ENCODE results near the gene MTMR12. TPM values are rescaled to one million over a fixed set of nuclear protein-coding genes. Genes with fewer than 3 reads are reported as not detected.
A peak's percentile ranks its signal among the peaks of the same experiment; 100 is the strongest.
"Not testable (repeated sequence)": the region's sequence is repeated elsewhere in the genome, so short reads cannot be mapped to it uniquely, and the experiment has no call there.

MTMR12 gene
- total and polyA plus RNA-seq, 12 donors, result 5.4 to 27.2 (median 19.2) TPM

DNA sequence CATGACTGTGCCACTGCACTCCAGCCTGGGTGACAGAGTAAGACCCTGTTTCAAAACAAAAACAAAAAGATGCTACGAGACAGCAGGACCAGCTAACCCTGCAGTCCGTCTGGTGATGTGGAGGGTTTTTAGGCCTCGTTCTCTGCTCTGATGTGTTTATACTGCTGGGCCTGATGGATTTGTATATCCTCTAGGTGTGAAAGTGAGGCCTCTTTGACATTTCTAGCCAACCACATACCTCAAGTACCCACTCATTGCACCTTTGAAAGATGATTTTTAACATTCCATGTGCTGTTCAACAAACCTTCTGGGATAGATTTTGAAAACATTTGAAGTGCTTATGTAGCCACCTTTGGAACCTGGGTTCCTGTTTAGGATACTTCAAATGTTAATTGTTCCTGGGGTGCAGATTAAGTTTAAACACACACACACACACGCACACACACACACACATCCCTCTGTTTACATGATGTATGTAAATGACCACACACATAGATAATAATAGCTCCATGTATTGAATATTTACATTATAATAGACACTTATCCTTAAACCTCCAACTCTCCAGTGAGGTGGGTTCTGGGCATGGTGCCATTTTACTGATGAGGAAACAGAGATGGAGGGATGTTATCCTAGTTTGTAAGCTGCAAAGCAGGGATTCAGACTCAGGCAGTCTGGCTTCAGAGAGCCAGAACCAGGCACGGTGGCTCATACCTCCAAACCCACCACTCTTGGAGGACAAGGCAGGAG is 89.8 kb downstream of the MTMR12 start:
- no peak for TF ChIP-seq CTCF (IDR thresholded peaks at IDR 0.05)
- no peak for DNase-seq
- H3K4me3 ChIP-seq, result no peak overlapping the region
- 88 to 96% methylated on average over 5 of the region's 5 CpGs for WGBS, 2 donors
- peaks cover 0 to 26% (median 8%) of the 10 kb centered on the region in 9 donors for H3K4me1 ChIP-seq
- intact Hi-C loops (cut with DNase I), result no loop called here
- peak overlapping the region in 2 of 10 donors; percentile 10 to 68 for H3K27ac ChIP-seq
- H3K36me3 ChIP-seq, result peaks cover 0 to 16% (median 0%) of the 10 kb centered on the region in 9 donors
- H3K9me3 ChIP-seq, result no peaks in the 10 kb centered on the region
- no peak for ATAC-seq
- no peaks in the 10 kb centered on the region for H3K27me3 ChIP-seq

- Histone ChIP-seq H3K36me3 (no peaks in the 10 kb centered on the region), H3K4me3 (no peak overlapping the region), H3K9me3 (peaks cover 0 to 3% (median 0%) of the 10 kb centered on the region in 11 donors), H3K4me1 (peaks cover 0 to 14% (median 7%) of the 10 kb centered on the region in 9 donors), H3K27me3 (no peaks in the 10 kb centered on the region), H3K27ac (peak overlapping the region in 7 of 10 donors; percentile 21 to 69 (median 31))
- TF ChIP-seq CTCF (IDR thresholded peaks at IDR 0.05), result no peak
- intact Hi-C loops (cut with DNase I), result loop anchor here in 1 of 10 donors (5.0 kb wide), 1 partner anchor 46 kb away; the partner anchor contains the start of gene GOLPH3
- 54 to 58% methylated on average over 12 of the region's 12 CpGs for WGBS, 2 donors
- ATAC-seq (peak in 7 of 8 donors; percentile 45 to 84 (median 53)), DNase-seq (peak in 1 of 2 donors; percentile 53)
Measured at GRCh38 chr5:32217886-32218396, 94.8 kb downstream of the MTMR12 start.

GRCh38 chr5:32214344-32214743 is 98.4 kb downstream of the MTMR12 start:
- H3K27me3 ChIP-seq; H3K36me3 ChIP-seq; H3K27ac ChIP-seq; intact Hi-C loops (cut with DNase I); ATAC-seq; DNase-seq; H3K9me3 ChIP-seq; H3K4me3 ChIP-seq: not testable (repeated sequence)
- WGBS, 2 donors, result 94 to 95% methylated on average over 1 of the region's 1 CpG
- peaks cover 0 to 37% (median 7%) of the 10 kb centered on the region in 9 donors for H3K4me1 ChIP-seq

DNA sequence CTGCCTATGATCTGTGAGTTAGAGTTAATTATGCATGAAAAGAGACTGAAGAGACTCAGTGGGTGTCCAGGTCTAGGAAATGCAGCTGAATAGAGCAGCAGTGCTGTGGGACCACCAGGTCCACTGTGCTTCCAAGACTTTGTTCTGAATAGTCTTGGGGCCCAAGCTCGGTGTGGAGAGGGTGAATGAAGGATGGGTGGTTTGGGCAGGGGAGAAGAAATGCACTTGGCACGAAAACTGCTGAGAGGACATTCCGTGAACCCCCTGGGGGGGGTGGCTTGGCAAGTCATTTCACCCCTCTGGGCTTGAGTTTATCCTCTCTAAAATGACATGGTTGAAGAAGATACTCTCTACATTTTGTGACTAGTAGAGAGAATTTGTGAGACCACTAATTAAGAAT is 102.6 kb downstream of the MTMR12 start:
- intact Hi-C loops (cut with DNase I), result no loop called here
- TF ChIP-seq CTCF (IDR thresholded peaks at IDR 0.05), result no peak
- no peak for ATAC-seq

DNA sequence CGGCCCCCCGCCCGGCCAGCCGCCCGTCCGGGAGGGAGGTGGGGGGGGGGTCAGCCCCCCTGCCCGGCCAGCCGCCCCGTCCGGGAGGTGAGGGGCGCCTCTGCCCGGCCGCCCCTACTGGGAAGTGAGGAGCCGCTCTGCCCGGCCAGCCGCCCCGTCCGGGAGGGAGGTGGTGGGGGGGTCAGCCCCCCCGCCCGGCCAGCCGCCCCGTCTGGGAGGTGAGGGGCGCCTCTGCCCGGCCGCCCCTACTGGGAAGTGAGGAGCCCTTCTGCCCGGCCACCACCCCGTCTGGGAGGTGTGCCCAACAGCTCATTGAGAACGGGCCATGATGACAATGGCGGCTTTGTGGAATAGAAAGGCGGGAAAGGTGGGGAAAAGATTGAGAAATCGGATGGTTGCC is 103.9 kb downstream of the MTMR12 start:
- intact Hi-C loops (cut with DNase I); H3K27ac ChIP-seq; H3K9me3 ChIP-seq; DNase-seq; ATAC-seq; H3K27me3 ChIP-seq; H3K36me3 ChIP-seq; H3K4me3 ChIP-seq: not testable (repeated sequence)
- WGBS, 2 donors, result 94 to 95% methylated on average over 11 to 14 of the region's 31 CpGs
- H3K4me1 ChIP-seq, result peaks cover 0 to 36% (median 3%) of the 10 kb centered on the region in 9 donors

More for the DNA sequence above, 102.6 kb downstream of the MTMR12 start:
- no peak overlapping the region for H3K4me3 ChIP-seq
- WGBS, 2 donors, result 85 to 97% methylated on average over 3 of the region's 3 CpGs
- H3K4me1 ChIP-seq, result peaks cover 0 to 30% (median 0%) of the 10 kb centered on the region in 9 donors
- no peaks in the 10 kb centered on the region for H3K36me3 ChIP-seq
- H3K27ac ChIP-seq, result peak overlapping the region in 2 of 10 donors; percentile 58 to 80
- H3K27me3 ChIP-seq, result no peaks in the 10 kb centered on the region
- H3K9me3 ChIP-seq, result peaks cover 0 to 3% (median 0%) of the 10 kb centered on the region in 11 donors
- no peak for DNase-seq
